CD1c-positive myeloid dendritic cell (primary cell): Measurements from ENCODE around the gene OSBPL10.
"Not testable (repeated sequence)": the region's sequence is repeated elsewhere in the genome, so short reads cannot be mapped to it uniquely, and the experiment has no call there.

Experiments used
- DNase-seq: peaks from one replicate; pipeline ENCODE4 v3.0.0-alpha.2; 2016; ENCODE audit errors: extremely low spot score

The OSBPL10 gene

GRCh38 chr3:31892500-31892899 lies 88.6 kb downstream of the OSBPL10 start:
- DNase-seq = no peak

DNA sequence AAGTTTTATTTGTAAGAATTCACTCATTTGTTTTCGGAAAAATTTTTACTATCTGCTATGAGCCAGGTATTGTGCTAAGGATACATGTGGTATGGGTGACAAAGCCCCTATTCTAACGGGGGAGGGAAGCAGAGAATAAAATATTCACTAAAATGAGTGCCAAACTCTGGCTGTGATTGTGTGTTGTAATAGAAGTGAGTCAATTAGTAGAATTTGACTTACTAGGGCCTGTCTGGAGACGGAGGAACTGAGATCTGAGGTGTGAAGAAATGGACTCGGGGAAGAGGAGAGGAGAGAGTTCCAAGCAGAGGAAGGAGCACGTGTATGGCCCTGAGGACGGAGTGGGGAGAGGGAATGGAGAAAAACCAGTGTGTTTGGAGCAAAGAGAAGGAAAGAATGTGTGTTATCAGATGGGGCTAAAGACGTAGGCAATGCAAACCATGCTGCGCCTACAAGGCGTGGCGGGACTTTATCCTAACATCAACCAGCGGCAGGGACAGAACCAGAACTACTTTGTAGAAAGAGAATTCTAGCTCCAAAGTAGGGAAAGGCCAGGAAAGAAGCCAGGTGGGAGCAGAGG lies 89.1 kb downstream of the OSBPL10 start:
- no peak for DNase-seq

- DNase-seq = no peak
Measured at GRCh38 chr3:31890742-31891469, 90.2 kb downstream of the OSBPL10 start.

GRCh38 chr3:31890007-31890406 lies 91.1 kb downstream of the OSBPL10 start:
- DNase-seq = no peak

- DNase-seq = no peak
Measured at GRCh38 chr3:31885235-31885634, 95.8 kb downstream of the OSBPL10 start.

DNA sequence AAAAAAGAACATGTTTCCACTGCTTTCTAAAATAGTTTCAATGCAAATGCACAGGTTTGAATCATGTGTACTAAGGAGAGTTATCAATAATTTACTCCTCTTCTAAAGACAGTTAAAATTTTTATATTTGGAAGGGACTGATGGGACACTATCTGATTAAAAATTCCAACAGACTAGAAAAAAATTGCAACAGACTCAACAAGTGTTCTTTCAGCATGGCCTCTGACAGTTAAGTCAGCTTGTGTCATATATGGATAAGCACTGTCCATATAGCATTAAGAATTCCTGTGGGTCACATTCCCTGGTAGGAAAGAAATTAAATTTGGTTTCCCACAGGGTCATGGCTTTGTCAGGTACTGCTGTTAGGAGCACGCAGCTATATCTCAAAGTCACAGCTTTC lies 96.8 kb downstream of the OSBPL10 start:
- DNase-seq = no peak

DNA sequence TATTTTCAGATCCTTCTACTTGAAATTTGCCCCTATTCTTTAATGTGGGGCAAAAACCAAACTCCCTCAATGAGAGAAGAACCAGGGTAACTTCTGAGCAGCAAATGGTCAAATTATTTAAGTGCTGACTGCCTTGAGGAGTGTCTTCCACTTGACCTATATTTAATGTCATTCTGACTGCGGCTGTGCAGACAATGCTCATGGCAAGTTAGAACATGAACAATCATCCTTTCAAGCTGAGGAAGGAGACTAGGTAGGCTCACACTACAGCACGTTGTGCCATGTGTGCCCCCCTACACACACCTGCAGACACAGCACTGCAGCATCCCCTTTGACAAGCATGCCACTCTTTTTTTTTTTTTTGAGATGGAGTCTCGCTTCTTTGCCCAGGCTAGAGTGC lies 98.2 kb downstream of the OSBPL10 start:
- DNase-seq = no peak

DNA sequence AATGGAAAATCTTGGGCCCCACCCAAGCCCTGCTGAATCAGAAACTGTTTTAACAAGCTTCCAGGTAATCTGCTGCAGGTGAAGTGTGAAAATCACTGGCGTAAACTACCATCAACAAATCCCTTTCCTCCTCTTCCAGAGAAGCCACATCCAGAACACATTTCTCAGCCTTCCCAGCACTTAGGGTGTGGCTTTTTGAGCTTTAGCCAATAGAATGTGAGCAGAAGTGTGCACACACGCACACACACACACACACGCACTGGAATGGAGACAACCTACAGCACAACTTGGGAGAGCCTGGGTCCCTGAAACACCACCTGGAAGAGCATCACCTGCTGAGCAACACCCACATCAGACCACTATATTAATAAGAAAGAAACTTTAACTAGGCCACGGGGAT lies 98.6 kb downstream of the OSBPL10 start:
- no peak for DNase-seq

DNA sequence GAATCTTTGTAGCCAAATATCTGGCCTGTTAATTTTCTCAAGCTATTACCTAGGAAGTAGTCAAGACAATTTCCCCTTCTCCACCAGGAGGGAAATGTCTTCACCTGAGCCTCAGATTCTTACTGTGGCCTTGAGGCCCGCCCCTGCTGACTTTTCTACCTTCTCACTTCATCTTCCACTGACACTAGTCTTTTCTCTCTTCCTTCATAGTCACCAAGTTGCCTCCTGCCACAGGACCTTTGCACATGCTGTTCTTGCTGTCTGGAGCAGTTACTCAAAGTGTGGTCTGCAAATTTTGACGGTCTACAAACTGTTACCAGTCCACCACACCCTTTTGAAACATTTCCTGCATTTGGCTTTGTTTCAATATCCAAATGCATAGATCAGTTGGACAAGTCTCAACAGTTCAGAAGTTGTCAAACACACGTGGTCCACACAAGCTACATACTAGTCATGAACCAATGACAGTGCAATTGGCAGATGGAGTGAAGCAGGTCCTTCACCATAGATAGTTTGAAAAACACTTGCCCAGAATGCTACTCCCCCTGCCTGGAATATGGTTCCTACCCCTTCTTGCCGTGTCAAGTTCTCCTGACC lies 100.5 kb downstream of the OSBPL10 start:
- no peak for DNase-seq

DNA sequence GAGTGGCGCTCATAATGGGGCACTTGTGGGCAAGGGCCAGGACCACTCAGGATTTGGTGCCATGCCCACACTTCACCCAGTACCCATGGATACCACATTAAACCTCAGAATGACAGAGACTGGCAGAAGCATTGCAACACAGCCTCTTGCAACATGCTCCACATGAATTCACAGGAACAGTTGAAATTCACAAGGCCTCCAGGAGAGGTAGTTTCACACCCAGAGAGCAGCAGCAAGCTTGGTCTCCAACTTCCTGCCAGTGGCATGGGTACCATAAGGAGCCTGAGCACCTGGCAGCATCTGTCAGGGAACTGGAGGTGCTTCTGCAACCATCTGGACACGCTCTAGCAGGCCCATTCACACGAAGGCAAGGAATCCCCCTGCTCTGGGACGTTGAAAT lies 101.0 kb downstream of the OSBPL10 start:
- no peak for DNase-seq

- no peak for DNase-seq
Measured at GRCh38 chr3:31879365-31879764, 101.7 kb downstream of the OSBPL10 start.

GRCh38 chr3:31878231-31878838 lies 102.7 kb downstream of the OSBPL10 start:
- DNase-seq = no peak

DNA sequence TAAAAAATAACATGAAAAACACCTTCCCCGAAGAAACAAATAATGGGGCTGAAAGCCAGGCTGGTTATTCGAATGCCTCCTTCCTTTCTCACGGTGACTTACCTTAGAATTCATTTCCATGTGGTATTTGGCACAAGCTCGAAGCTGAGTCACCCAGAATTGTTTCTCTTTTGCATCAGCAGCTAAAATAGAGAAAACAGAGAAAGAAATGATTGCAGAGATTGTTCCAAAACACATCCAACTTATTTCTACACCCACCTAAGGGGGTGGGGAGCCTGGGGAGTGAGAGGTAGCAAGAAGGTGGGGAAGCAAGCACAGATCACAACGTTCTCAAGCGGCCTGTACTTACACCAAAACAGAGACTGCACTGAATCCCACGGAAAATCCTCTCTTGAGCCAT lies 104.7 kb downstream of the OSBPL10 start:
- no peak for DNase-seq

DNA sequence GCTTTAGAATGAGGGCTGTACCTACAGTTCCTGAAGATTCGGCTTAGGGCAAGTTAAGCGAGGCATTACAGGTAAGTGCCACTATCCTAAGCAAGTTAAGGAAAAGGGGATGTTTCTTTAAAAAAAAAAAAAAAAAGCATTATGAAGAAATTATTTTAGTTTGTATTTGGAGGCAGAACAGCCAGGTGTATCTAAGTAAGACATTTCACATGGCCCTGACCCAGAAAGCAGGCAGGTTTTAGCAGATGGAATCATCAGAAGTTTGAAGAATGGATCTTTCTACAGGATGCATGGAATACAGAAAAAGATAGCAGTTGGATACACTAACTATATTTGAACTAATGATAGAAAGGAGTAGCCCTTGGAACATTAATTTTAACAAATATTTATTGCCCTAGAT lies 105.6 kb downstream of the OSBPL10 start:
- DNase-seq = no peak

DNA sequence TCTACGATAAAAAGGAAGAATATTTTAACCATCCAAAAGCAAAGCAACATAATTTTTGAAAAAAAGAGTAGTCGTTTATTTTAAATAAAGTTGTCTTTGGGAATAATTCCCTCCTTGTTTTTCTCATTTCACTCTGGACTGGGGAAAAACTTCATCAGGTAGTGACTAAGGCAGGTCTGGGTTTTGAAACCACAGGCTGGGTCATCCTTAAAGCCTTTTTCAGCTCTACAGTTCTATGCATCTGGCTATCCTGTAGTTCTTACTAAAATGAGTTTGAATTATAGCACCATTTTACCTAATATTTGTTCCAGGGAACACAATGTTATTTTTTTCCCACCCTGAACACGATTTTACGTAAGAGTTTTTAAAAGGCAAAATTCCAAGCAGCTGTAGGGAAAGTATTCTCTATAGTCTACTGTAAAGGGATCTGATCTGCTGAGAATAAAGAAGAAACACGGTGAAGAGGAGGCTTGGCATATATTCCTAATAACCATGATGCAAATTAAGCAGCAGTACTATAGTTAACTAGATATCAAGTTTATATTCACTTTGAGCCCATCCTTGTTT lies 107.7 kb downstream of the OSBPL10 start:
- DNase-seq = no peak

GRCh38 chr3:31871939-31872507 lies 109.0 kb downstream of the OSBPL10 start:
- DNase-seq = no peak

DNA sequence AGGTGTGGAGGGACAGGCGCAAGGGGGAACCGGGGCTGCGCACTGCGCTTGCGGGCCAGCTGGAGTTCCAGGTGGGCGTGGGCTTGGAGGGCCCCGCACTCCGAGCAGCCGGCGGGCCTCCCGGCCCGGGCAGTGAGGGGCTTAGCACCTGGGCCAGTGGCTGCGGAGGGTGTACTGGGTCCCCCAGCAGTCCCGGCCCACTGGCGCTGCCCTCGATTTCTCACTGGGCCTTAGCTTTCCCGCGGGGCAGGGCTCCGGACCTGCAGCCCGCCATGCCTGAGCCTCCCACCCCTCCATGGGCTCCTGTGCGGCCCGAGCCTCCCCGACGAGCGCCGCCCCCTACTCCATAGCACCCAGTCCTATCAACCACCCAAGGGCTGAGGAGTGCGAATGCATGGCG lies 111.0 kb downstream of the OSBPL10 start:
- not testable (repeated sequence) for DNase-seq

DNA sequence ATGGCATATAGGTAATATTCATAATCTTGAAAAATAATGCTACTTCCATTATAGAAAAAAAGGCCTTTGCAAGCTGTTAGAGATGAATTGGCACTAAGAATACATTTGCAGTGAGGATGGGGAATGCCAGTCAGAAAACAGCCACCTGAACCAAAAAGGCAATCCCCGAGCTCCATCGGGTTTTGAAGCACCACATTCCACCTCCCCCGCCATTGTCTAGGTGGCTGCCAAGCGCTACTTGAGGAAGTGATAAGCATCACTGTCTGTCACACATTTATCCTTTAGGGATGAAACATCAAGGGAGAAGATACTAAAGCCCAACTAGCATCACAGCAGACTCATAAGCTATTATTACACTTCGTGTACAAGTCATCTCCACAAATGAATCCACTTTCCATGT lies 112.8 kb downstream of the OSBPL10 start:
- no peak for DNase-seq

DNA sequence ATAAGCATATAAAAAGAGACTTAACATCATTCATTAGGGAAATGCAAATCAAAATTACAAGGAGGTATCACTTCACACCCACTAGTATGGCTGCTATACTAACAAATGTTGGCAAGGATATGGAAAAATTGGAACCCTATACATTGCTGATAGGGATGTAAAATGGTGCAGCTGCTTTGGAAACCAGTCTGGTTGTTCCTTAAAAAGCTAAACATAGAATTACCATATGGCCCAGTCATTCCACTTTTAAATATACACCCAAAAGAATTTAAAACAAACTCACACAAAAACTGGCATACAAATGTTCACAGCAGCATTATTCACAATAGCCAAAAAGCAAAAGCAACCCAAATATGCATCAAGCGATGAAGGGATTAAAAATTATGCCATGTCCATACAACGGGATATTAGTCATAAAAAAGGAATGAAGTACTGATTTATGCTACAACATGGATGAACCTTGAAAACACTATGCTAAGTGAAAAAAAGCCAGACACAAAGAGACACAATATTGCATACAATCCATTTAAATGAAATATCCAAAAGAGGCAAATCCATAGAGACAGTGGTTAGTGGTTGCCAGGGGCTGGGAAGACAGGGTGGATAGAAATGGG lies 118.3 kb downstream of the OSBPL10 start:
- no peak for DNase-seq

DNA sequence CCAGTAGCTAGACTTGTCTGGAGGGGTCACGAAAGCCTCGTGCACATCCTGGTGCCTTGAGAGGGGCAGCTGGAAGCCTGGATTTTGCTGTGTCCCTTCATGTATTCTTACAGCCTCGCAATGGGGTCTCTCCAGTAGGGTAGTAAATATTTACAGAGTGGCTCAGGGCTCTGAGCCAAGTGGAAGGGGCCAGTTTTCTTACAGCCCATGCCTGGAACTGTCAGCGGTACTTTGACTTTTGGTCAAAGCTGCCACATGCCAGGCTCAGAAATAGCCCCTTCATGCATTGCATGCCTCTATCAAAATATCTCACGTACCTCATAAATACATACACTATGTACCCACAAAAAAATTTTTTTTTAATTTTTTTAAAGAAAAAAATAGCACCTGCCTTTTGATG lies 119.2 kb downstream of the OSBPL10 start:
- DNase-seq = no peak

GRCh38 chr3:31860642-31861041 lies 120.4 kb downstream of the OSBPL10 start:
- DNase-seq = not testable (repeated sequence)

DNA sequence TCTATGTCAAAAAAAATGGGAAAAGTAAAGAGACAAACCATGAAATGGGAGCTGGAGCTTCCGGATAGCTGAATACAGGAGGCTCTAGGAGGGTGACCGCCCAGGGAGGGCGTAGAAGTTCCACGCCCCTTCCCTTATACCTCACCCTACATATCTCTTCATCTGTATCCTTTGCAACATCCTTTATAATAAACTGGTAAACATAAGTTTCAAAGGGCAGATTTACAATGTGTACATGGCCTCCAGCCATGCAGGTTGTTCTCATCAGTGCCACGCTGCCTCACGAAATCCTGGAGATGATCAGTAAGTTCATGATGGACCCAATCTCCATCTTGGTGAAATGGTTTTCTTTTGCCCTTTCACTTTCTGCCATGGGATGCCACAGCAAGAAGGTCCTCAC lies 121.8 kb downstream of the OSBPL10 start:
- DNase-seq = no peak
